BJ (cell line): ENCODE measurements around the gene EPHA6. TPM values are rescaled to one million over a fixed set of nuclear protein-coding genes. Genes with fewer than 3 reads are reported as not detected.

Experiments
- CTCF ChIA-PET: fragments of 350-600 bp; formaldehyde crosslinking; extraction: SDS; loops from one replicate; lab custom pipeline; 2021; ENCODE audit warnings: antibody characterized with exemption, inconsistent platforms; lab: Yijun Ruan, JAX
- POLR2A ChIA-PET: fragments of 300-600 bp; sonication (Branson Sonifier 250); formaldehyde crosslinking; extraction: SDS; loops from one replicate; lab custom pipeline; 2021; ENCODE audit warnings: antibody characterized with exemption; lab: Charles Lee
- DNase-seq: peaks from one replicate; pipeline ENCODE4 v3.0.0-alpha.2; 2011; ENCODE audit warnings: low read depth
- H3K27me3 ChIP-seq: 2 replicates; pipeline ENCODE4 v1.6.0; 2011; ENCODE audit warnings: low read length; ENCODE audit not compliant: control insufficient read depth, insufficient read depth
- H3K36me3 ChIP-seq: 2 replicates; pipeline ENCODE4 v1.5.1; 2011; ENCODE audit warnings: low read length; ENCODE audit not compliant: control insufficient read depth, insufficient read depth
- H3K4me3 ChIP-seq: 2 replicates; pipeline ENCODE4 v1.5.1; 2011; ENCODE audit warnings: low read depth, mild to moderate bottlenecking, control low read depth, low read length
- polyA plus RNA-seq: library from polyadenylated mRNA; depleted of rRNA; stranded (reverse); fragments of >200 nt; gene quantifications from 2 replicates; pipeline ENCODE4 v1.2.3, GENCODE V29; 2011
- TF ChIP-seq, protein P1 (sequence below): IDR thresholded peaks from 2 replicates; pipeline ENCODE4 v1.5.1; 2011; ENCODE audit warnings: low read depth, mild to moderate bottlenecking, control low read depth, inconsistent platforms, low read length, moderate library complexity; ENCODE audit not compliant: insufficient read depth

Gene EPHA6
- polyA plus RNA-seq, 1 experiment, result not detected

DNA sequence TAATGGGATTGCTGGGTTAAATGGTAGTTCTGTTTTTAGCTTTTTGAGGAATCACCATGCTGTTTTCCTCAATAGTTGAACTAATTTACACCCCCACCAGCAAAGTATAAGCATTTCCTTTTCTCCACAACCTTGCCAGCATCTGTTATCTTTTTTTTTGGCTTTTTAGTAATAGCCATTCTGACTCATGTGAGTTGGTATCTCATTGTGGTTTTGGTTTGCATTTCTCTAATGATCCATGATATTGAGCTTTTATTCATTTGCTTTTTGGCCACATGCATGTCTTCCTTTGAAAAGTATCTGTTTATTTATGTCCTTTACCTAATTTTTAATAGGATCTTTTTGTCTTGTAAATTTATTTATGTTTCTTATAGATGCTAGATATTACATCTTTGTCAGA lies 288.2 kb downstream of the EPHA6 start:
- CTCF ChIA-PET, result no interaction called here
- Histone ChIP-seq H3K36me3 (no peaks in the 10 kb centered on the region), H3K4me3 (no peak overlapping the region), H3K27me3 (no peaks in the 10 kb centered on the region)
- POLR2A ChIA-PET, result no interaction called here
- no peak for DNase-seq
- TF ChIP-seq, protein P1, sequence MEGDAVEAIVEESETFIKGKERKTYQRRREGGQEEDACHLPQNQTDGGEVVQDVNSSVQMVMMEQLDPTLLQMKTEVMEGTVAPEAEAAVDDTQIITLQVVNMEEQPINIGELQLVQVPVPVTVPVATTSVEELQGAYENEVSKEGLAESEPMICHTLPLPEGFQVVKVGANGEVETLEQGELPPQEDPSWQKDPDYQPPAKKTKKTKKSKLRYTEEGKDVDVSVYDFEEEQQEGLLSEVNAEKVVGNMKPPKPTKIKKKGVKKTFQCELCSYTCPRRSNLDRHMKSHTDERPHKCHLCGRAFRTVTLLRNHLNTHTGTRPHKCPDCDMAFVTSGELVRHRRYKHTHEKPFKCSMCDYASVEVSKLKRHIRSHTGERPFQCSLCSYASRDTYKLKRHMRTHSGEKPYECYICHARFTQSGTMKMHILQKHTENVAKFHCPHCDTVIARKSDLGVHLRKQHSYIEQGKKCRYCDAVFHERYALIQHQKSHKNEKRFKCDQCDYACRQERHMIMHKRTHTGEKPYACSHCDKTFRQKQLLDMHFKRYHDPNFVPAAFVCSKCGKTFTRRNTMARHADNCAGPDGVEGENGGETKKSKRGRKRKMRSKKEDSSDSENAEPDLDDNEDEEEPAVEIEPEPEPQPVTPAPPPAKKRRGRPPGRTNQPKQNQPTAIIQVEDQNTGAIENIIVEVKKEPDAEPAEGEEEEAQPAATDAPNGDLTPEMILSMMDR, result no peak

DNA sequence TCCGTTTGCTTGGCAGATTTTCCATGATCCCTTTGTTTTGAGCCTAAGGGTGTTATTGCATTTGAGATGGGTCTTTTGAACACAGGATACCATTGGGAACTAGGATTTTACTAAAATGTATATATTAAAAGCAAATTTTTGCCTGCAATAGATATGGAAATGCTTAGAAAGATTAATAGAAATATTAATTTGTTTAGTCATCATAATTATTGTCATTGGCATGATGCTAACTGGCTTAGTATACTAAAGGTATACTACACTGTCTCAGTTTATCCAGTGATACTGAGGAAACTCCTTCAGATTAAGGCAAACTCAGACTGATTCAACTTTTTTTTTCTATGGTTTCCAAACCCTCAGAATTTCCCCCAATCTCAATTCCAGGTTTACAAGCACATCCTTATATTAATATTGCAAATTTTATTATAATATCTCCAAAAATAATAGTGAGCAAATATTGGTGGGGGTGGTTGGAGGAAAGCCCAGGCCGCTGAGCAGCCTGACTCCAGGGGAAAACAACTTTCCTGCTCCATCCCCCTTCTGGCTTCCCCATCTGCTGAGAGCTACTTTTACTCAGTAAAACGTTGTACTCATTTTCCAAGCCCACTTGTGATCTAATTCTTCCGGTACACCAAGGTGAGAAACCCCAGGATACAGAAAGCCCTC lies 291.7 kb downstream of the EPHA6 start:
- Histone ChIP-seq H3K27me3 (no peaks in the 10 kb centered on the region), H3K4me3 (no peak overlapping the region), H3K36me3 (no peaks in the 10 kb centered on the region)
- DNase-seq, result no peak
- TF ChIP-seq, protein P1, result no peak
- POLR2A ChIA-PET, result no interaction called here
- CTCF ChIA-PET, result no interaction called here

GRCh38 chr3:97106652-97106989 lies 292.2 kb downstream of the EPHA6 start:
- Histone ChIP-seq H3K4me3 (no peak overlapping the region), H3K27me3 (no peaks in the 10 kb centered on the region), H3K36me3 (no peaks in the 10 kb centered on the region)
- DNase-seq, result no peak
- POLR2A ChIA-PET, result no interaction called here
- CTCF ChIA-PET, result no interaction called here
- TF ChIP-seq, protein P1, result no peak

GRCh38 chr3:97108136-97108535 lies 293.7 kb downstream of the EPHA6 start:
- TF ChIP-seq, protein P1, result no peak
- DNase-seq, result no peak
- Histone ChIP-seq H3K4me3 (no peak overlapping the region), H3K36me3 (no peaks in the 10 kb centered on the region), H3K27me3 (no peaks in the 10 kb centered on the region)
- POLR2A ChIA-PET, result no interaction called here
- CTCF ChIA-PET, result no interaction called here

DNA sequence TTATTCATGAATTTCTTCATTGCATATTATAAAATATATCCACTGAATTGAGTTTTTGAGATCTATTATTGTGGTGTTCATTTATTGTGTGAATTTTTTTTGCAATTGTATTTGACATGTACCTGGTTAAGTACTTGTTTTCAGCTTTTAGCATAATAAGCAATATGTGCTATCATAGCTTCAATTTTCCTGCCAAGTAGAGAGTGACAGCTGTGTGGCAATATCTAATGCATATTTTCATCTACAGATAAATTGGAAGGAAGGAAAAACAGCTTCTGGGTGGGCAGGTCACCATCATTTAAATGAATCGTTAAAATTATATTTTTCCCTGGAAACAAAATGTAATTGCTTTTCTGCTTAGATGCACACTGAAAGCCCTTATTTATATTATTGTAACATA lies 296.9 kb downstream of the EPHA6 start:
- POLR2A ChIA-PET, result no interaction called here
- Histone ChIP-seq H3K27me3 (no peaks in the 10 kb centered on the region), H3K36me3 (no peaks in the 10 kb centered on the region), H3K4me3 (no peak overlapping the region)
- DNase-seq, result no peak
- TF ChIP-seq, protein P1, result no peak
- CTCF ChIA-PET, result no interaction called here
